Activated naive CD4-positive, alpha-beta T cell treated with Interleukin-2 at 50 U/mL for 16 hours (primary cell): ENCODE measurements around the gene ANXA8L1.
"Not testable (repeated sequence)": the region's sequence is repeated elsewhere in the genome, so short reads cannot be mapped to it uniquely, and the experiment has no call there.

Experiments used
- DNase-seq: peaks from one replicate; pipeline ENCODE4 v3.0.0-alpha.2; 2020

The ANXA8L1 gene, protein sequence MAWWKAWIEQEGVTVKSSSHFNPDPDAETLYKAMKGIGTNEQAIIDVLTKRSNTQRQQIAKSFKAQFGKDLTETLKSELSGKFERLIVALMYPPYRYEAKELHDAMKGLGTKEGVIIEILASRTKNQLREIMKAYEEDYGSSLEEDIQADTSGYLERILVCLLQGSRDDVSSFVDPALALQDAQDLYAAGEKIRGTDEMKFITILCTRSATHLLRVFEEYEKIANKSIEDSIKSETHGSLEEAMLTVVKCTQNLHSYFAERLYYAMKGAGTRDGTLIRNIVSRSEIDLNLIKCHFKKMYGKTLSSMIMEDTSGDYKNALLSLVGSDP

DNA sequence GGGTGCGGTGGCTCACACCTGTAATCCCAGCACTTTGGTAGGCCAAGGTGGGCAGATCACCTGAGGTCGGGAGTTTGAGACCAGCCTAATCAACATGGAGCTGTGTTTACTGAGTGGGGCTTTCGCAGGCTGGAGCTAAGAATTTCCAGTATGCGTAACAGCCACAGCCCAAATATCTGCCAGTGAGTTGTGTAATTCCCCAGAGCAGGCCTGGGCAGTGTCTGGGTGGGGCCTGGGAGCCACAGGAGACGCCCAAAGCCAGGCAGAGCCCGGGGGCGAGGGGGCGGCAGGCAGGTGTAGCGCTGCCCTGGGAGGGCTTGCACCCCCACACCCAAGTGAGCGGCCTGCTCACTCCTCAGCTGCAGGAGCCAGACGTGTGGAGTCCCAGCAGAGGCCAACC, at the start of gene ANXA8L1:
ANXA8L1 (plus strand) TSS at position 371 of the 400 bp plus-strand sequence. CDS start 76 bp downstream, outside the sequence.
- DNase-seq, result not testable (repeated sequence)

DNA sequence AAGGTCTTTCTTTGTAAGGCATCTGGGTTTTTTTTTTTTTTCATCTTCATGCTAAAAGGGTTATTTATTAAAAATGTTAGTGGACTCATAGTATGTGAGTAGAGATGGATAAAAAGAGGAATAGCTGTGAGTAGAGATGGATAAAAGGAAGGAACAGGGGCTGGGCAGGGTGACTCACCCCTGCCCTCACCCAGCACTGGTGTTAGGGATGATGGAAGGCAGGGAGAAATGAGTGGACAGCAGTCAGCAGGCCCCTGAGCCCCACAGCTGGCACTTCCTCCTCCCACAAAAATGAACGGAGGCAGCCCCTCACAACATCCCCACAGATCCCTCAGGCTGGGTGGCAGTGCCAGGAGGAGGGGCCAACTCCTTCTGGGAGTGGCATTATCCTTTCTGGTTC, 49.5 kb upstream of the ANXA8L1 start:
- no peak for DNase-seq

DNA sequence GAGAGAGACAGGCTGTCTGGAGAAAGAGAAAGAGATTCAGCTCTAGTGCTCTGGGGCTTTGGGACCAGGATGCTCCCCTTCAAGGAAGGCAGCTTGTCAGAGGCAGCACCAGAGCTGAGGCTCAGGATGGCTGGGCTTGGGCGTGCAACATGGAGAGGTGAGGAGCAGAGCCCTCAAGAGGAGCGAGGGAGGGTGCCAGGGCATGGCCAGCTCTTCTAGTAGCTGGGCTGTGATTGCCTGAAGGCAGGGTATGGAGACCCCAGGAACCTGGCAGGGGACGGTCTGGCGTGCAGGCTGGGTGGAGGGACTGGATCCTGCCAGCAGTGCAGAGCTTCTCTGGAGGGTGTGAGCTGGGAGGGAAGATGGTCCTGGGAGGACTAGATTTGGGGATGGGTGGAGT, 48.6 kb upstream of the ANXA8L1 start:
- no peak for DNase-seq

DNA sequence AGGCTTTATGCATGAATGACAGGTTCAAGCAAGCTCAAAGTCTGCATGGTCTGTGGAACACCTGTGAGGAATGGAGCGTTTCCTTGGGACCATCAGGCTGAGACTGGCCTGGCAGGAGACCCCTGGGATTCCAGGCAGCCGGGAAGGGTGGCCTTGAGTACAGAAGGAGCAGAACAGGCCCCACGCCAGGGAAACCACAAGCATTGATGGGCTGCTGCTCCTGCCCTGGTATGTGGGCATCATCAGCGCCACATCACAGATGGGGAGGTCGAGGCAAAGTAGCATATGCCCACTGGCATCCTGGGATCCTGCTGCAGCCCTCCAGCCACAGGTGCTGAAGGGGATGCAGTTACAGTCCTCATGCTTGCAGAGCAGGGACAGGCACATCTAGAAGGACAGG, 47.9 kb upstream of the ANXA8L1 start:
- no peak for DNase-seq

DNA sequence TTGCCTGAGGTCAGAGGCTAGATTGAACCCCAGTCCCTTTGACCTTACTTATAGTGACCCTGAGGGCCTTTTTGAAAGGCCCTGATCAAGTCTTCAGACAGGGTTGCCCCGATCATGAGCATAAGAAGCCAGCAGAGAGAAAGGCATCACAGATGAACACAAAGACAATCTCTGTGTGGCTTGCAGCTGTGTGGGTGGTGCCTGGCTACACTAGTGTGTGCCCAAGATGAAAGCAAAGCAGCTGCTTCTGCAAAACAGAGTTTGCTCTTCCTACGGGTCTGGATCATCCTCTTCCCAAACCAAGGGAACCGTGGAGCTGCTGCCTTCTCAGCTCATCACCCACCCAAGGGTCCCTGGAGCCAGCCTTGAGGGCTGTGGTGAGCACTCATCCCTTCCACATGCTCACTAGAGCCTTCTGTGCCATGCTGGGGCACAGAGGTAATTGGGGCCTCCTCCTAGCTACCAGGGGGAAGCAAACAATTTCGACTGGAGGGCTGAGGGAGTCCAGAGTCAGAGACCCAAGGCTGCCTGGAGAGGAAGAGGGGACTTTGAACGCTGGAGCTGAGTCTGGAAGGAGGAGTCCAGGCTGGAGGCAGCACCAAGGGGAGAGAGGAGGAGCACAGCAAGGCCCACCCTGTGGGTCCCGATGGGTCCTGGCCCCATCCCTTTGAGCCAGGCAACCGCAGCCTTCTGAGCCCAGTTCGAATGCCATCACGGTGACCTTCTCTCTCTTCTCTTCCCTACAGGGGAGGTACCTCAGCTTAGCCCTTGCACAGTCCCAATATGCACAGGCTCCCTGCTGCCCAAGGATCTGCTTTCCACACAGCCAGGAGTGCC, 46.5 kb upstream of the ANXA8L1 start:
- no peak for DNase-seq

DNA sequence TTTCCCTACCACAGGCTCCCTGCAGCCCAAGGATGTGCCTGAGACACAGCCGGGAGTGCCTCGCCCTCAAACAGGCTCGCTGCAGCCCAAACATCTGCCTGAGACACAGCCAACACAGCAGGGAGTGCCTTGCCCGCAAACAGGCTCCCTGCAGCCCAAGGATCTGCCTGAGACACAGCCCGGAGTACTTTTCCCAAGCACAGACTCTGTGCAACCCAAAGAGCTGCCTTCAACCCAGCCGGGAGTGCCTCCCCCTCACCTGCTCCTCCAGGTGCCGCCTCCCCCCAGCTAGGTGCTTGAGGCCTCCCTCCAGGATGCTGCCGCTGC, 45.9 kb upstream of the ANXA8L1 start:
- DNase-seq, result no peak

DNA sequence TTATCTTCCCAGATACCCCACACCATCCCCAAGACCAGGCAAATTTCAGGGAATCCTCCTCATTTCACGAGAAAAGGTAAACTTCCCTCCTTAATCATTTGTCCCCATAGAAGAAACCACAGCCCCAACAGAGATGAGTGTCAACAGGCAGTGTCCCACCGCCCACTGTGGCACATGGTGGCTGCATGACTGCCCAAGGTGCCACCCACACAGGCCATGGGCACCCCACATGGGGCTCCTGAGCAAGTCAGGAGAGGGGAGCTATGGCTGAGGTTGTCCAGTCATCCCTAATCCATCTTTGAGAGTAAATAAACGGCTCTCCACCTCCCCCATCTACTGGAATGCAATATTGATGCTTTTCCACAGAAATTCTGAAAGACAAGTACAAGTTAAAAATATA, 44.7 kb upstream of the ANXA8L1 start:
- no peak for DNase-seq

DNA sequence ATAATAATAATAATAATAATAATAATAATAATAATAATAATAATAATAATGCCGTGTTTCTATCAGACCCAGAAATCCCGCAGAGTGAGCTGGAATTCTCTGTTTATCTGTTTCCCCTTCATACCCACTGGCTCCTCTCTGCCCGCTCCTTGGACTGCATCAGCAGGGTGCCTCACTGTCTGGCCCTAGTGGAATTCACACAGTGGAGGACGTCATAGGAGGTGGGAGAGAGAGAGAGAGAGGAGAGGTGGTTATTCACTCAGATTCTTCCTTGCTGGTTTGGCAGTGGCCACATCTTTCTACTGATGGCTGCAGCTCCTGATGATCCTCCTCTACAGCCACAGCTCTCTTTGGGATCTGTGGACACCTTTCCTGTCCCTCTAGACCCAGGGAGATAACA, 10.1 kb upstream of the ANXA8L1 start:
- DNase-seq, result not testable (repeated sequence)

DNA sequence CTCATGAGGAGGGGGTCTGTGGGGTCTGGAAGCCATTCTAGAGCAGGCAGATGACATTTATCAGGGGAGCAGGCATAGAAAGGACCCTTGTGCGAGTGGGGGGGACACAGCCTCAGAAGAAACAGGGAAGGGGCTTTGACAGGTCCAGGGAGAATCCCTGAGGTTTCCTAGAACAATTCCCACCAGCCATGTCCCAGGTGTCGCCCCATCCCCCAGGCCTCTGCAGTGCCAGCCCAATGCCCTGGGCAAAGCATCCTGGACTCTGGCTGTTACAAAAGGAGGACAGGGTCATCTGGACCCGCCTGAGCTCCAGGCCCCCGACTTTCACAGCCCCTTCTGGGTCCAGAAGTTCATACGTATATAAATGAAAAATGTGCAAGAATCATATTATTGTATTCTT, 8.4 kb upstream of the ANXA8L1 start:
- DNase-seq, result not testable (repeated sequence)

DNA sequence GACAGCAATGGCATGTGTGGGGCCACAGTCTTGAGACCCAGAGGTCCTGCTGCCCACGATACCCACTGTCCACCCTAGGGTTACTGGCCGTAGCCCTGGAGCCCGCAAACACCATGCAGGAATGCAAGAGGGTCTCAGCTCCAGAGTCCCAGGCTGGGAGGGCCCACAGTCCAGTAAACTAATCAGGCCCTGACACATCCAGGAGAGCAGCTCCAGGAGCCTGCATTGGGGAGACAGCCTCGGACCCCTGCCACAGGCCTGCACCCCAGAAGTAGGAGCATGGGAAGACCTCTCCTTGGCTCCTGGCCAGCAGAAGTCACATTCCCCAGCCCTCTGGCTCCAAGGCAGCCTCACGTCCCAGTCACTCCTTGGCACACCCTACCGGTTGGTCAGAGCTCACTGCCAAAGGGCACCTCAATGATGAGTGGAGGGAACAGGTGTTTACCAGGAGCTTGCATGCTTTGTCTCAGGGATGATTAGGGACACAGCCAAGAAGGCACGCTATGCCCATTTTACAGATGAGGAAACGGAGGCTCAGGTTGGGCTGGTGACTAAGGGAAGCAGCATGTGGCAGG, 7.8 kb upstream of the ANXA8L1 start:
- DNase-seq, result not testable (repeated sequence)

DNA sequence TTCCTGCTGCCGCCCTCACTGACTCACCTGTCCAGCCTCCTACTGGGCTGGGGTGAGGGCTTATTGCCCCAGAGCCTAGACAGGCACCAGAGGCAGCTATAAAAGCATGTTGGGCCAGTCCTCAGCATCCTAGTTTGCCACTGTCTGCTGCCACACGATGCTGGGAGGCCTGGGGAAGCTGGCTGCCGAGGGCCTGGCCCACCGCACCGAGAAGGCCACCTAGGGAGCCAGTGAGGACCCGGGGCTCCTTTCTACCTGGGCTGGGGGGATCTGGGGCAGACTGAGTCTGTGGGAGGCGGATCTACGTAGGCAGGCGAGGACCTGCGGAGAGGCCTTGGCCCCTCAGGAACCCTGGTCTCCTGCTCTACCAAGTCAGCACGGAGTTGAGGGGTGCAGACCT, 6.6 kb upstream of the ANXA8L1 start:
- DNase-seq, result not testable (repeated sequence)

DNA sequence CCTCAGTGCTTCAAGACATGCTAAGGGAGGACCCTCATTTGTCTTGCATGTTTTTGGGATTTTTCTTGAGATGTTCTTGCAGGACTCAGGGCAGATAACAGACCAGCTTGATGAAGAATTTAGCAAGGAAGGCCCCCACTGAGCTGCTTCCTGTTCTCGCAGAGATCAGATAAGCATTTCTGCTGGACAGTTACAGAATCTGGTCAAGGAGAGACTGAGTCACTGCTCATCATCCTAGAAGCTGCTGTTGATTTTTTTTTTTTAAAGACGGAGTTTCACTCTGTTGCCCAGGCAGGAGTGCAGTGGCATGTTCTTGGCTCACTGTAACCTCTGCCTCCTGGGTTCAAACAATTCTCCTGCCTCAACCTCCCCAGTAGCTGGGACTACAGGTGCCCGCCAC, 1.2 kb upstream of the ANXA8L1 start:
- not testable (repeated sequence) for DNase-seq

DNA sequence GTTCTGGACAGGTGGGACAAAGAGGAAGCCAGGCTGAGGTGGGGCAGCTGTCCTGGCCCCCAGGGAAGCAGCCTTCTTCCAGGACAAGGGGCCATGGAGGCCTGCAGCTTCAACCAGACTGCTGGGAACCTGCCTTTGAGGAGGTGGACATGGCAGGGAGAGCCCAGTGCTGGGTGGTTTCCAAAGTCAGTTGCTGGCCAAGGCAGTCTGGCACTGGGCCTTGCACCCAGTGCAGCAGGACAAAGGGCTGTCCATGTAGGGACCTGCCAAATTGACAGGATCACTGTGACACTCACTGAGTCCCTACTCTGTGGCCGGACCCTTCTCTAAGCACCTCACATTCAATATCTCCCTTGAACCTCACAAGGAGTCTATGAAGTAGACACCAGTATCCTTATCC, 1.4 kb downstream of the ANXA8L1 start:
- not testable (repeated sequence) for DNase-seq

DNA sequence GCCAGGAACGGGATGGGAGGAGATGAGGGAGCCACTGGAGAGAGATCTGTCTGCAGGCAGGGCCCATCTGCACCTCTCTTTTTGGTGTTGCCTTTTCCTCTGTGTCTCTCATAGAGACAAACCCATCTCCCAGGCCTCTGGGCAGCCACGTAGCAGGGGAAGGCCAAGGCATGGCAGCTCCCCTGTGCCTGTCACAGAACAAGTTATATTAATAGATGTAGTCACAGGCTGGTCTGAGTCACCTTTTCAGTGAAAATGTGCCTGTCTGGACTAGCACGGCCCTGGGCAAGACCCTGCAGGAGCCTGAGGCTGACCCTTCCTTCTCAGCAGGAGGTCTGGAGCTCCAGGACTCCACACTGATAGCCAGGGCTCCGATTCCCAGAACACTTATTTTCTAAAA, 2.1 kb downstream of the ANXA8L1 start:
- DNase-seq, result not testable (repeated sequence)

DNA sequence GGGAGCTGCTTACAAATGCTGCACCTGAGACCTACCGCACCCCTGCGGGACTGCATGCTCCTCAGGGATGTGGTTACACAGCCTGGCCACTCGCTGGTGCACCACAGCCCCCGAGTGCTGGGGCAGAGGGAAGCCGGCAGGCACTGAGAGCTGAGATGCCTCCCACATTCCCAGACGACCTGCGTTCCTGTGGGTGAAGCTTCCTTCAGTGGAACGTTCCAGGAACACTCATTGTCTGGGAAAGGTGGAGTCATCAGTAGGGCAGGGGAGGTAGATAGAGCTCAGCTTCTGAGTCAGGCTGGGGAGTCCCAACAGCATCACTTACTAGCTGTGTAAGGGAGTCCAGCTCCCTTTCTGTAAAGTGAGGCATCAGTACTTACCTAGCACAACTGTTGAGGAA, 2.5 kb downstream of the ANXA8L1 start:
- DNase-seq, result not testable (repeated sequence)

DNA sequence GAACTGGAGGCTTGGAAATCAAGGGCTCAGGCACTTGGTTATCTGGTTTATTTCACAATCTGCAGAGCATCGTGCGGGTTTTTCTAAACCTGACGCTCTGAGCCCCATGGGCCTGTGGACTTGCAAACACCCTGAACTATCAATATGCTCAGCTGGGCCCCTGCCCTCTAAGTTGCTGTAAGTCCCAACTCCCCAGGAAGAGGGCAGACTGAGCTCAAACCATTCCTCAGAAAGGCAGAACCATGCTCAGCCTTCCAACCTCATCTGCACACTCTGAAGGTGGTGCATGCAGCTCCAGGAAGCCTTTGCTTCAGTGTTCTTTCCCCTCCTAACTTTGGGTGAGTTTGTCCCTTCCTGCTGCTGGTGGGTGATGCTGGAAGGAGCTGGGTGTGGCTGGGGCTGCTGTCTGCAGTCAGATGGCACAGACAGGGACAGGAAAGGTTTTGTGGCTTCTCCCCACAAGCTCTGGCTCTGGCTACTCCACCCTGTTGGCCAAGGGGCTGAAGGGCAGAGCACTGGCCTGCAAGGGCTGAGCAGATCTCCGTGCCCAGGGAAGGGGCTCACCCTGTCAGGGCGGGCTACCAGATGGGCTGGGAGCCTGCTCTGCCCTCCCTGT, 3.8 kb downstream of the ANXA8L1 start:
- DNase-seq, result not testable (repeated sequence)

DNA sequence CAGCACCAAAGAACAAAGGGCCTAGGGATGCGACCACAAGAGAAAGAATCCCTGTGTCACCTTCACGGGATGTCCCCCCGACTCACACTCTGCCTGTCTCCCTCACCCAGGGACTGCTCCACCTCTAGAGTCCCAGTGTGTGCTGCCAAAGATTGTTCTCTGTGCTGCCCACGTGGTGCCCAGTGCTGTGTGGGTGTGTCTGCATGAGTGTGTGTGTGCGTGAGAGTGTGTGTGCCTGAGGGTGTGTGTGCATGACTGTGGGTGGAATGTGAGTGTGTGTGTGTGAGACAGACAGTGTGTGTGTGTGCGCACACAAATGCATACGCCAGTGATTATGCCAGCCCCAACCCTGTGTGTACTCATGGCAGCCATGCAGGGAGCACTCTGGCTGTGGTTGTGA, 10.3 kb downstream of the ANXA8L1 start:
- DNase-seq, result not testable (repeated sequence)

DNA sequence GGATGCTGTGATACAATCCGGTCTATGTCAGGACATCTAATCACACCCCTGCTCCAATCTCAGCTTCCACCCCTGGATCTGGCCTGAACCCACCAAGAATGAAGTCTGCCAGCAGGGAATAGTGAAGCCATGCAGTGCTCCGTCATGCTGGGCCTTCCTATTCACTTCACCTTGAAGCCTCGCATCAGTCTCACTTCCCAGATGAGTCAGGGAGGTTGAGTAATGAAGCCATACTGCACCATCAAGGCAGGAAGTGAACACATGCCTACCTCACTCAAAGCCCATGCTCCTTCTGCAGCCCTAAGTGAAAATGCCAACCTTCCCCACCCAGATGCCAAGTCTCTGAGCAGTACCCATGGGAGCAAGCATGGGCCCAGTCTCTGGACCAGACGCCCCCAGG, 11.1 kb downstream of the ANXA8L1 start:
- not testable (repeated sequence) for DNase-seq

DNA sequence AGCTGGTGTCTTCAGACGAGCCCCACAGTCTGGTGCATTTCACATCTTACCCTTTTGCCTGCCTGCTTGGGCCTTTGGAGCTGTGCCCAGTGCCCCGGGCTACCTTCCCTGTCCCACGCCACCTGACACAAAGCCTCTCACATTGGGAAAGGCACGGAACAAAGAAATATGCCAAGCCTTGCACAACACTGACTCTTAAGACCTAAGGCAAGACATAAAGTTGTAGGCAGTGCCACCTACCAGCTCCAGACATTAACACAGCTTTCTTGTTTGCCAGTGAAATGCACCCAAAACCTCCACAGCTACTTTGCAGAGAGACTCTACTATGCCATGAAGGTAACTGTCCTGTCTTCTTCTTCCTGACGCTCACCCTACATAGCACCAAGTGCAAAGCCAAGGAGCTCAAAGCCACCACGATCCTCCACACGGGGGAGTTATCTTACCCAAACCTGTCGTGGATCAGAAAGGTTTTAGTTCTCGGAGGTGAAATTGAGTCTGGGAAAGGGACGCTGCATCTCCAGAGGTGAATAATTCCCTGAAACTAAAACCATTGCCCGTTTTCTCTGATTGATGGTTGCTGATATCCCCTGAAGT, 11.8 kb downstream of the ANXA8L1 start:
- DNase-seq, result not testable (repeated sequence)

DNA sequence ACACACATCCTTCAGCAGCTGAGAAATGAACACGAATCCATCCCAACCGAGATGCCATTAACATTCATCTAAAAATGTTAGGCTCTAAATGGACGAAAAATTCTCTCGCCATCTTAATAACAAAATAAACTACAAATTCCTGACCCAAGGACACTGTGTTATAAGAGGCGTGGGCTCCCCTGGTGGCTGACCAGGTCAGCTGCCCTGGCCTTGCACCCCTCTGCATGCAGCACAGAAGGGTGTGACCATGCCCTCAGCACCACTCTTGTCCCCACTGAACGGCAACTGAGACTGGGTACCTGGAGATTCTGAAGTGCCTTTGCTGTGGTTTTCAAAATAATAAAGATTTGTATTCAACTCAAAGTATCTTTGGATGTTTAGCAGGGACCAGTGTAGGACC, 15.8 kb downstream of the ANXA8L1 start:
- DNase-seq, result not testable (repeated sequence)

DNA sequence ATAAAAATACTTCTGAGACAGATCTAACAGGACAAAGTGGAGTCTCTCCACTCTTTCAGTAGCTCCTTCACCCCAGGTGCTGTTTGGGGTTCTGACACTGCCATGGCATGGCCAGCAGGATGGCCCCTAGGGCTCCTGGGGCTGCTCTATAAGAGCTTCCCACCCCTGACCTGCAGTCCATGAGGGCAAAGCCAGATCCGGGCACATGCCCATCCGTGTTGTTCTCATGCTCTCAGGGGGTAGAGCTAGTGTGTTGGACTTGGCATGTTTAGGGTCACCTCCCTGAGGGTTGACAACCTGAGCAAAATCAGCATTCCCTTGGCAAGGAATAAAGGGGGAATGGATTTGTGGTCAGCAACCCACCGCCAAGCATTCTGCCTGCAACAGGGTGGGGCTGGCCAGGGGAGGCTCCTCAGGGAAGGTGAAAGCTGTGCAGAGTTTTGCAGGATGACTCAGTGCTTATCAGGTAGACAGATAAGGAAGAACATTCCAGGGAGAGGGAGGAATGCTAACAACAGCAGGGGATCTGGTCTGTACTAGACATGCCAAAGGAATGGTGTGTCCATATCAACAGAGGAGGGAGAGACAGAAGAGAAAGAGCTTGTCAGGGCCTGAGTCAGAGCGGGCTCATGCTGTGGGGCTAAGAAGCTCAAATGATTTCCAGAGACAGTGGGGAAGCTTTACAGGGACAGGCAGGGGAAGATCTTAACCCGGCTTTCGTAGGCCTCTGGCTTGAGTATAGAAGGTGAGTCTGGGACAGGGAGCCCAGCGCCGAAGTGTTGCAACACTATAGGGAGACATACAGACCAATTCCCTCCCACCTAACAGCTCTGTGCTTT, 21.1 kb downstream of the ANXA8L1 start:
- DNase-seq, result not testable (repeated sequence)

DNA sequence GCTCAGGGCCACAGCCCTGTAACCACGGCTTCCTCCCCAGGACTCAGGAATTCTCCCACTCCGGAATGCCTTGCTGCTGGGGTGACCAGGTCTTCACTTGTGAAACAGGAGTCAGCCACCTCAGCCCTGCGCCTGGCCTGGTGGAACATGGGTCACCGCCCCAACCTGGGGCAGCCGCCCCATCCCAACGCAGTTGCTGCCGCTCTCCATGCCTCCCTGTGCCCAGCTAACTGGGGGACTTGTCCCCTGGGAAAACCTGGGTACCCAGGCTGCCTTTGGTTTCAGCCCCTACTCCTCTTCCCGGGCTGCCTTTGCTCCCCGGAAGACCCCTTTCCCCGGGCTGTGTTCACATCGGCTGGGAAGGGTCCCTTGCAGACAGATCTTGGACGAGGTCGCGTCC, 22.2 kb downstream of the ANXA8L1 start:
- not testable (repeated sequence) for DNase-seq
